ENCODE data around the gene PIP5K1A.

PIP5K1A gene

GRCh38 chr1:151281969-151282882, 83.9 kb downstream of the PIP5K1A start, which contains the start of gene ZNF687:
Gene ZNF687 (plus strand): TSS chr1:151282299. CDS start chr1:151286292, 3,993 bp downstream.
- Histone ChIP-seq H3K27ac (ENCODE audit: low read depth, low read length, severe bottlenecking) (peak within 1 kb of the TSS; percentile 100), H3K4me1 (ENCODE audit: control insufficient read depth, insufficient read depth, low read length, poor library complexity, severe bottlenecking) (peaks cover 8% of the 10 kb centered on the region), H3K9me3 (ENCODE audit: control insufficient read depth, low read length) (no peaks in the 10 kb centered on the region), H3K36me3 (ENCODE audit: control insufficient read depth, insufficient read depth, low read length) (peaks cover 20% of the 10 kb centered on the region), H3K4me3 (ENCODE audit: extremely low read depth, insufficient read depth, low read length, poor library complexity, severe bottlenecking) (peak within 1 kb of the TSS; percentile 86)
- WGBS, 2 experiments (ENCODE audit: insufficient coverage in 2 of 2), result 0% methylated on average over 55 to 62 of the region's 74 CpGs

GRCh38 chr1:151282883-151283725, 84.8 kb downstream of the PIP5K1A start:
- Histone ChIP-seq H3K36me3 (ENCODE audit: control insufficient read depth, insufficient read depth, low read length) (peaks cover 29% of the 10 kb centered on the region), H3K4me1 (ENCODE audit: control insufficient read depth, insufficient read depth, low read length, poor library complexity, severe bottlenecking) (peaks cover 8% of the 10 kb centered on the region), H3K9me3 (ENCODE audit: control insufficient read depth, low read length) (no peaks in the 10 kb centered on the region), H3K4me3 (ENCODE audit: extremely low read depth, insufficient read depth, low read length, poor library complexity, severe bottlenecking) (peak overlapping the region; percentile 86), H3K27ac (ENCODE audit: low read depth, low read length, severe bottlenecking) (peak overlapping the region; percentile 100)
- 11 to 20% methylated on average over 27 to 31 of the region's 44 CpGs for WGBS, 2 experiments (ENCODE audit: insufficient coverage in 2 of 2)

- Histone ChIP-seq H3K27ac (ENCODE audit: low read depth, low read length, severe bottlenecking) (no peak overlapping the region), H3K36me3 (ENCODE audit: control insufficient read depth, insufficient read depth, low read length) (peaks cover 38% of the 10 kb centered on the region), H3K4me3 (ENCODE audit: extremely low read depth, insufficient read depth, low read length, poor library complexity, severe bottlenecking) (peak overlapping the region; percentile 86), H3K9me3 (ENCODE audit: control insufficient read depth, low read length) (no peaks in the 10 kb centered on the region), H3K4me1 (ENCODE audit: control insufficient read depth, insufficient read depth, low read length, poor library complexity, severe bottlenecking) (peaks cover 8% of the 10 kb centered on the region)
- WGBS, 2 experiments (ENCODE audit: insufficient coverage in 2 of 2), result 80% methylated on average over 1 of the region's 2 CpGs
These were observed 85.7 kb downstream of the PIP5K1A start for GRCh38 chr1:151284013-151284577.

- Histone ChIP-seq H3K4me1 (ENCODE audit: control insufficient read depth, insufficient read depth, low read length, poor library complexity, severe bottlenecking) (peaks cover 8% of the 10 kb centered on the region), H3K9me3 (ENCODE audit: control insufficient read depth, low read length) (no peaks in the 10 kb centered on the region), H3K27ac (ENCODE audit: low read depth, low read length, severe bottlenecking) (no peak overlapping the region), H3K4me3 (ENCODE audit: extremely low read depth, insufficient read depth, low read length, poor library complexity, severe bottlenecking) (no peak overlapping the region), H3K36me3 (ENCODE audit: control insufficient read depth, insufficient read depth, low read length) (peaks cover 62% of the 10 kb centered on the region)
- 97% methylated on average over 9 to 10 of the region's 10 CpGs for WGBS, 2 experiments (ENCODE audit: insufficient coverage in 2 of 2)
These were observed 88.4 kb downstream of the PIP5K1A start for GRCh38 chr1:151286619-151287340.

GRCh38 chr1:151287341-151287699, 89.0 kb downstream of the PIP5K1A start:
- WGBS, 2 experiments (ENCODE audit: insufficient coverage in 2 of 2), result 95 to 96% methylated on average over 5 to 7 of the region's 7 CpGs
- no peaks in the 10 kb centered on the region for H3K9me3 ChIP-seq (ENCODE audit: control insufficient read depth, low read length)
- peaks cover 67% of the 10 kb centered on the region for H3K36me3 ChIP-seq (ENCODE audit: control insufficient read depth, insufficient read depth, low read length)
- H3K4me1 ChIP-seq (ENCODE audit: control insufficient read depth, insufficient read depth, low read length, poor library complexity, severe bottlenecking), result peaks cover 8% of the 10 kb centered on the region
- no peak overlapping the region for H3K4me3 ChIP-seq (ENCODE audit: extremely low read depth, insufficient read depth, low read length, poor library complexity, severe bottlenecking)
- no peak overlapping the region for H3K27ac ChIP-seq (ENCODE audit: low read depth, low read length, severe bottlenecking)

- H3K9me3 ChIP-seq (ENCODE audit: control insufficient read depth, low read length), result no peaks in the 10 kb centered on the region
- WGBS, 2 experiments (ENCODE audit: insufficient coverage in 2 of 2), result 94 to 95% methylated on average over 22 of the region's 22 CpGs
- H3K36me3 ChIP-seq (ENCODE audit: control insufficient read depth, insufficient read depth, low read length), result peaks cover 73% of the 10 kb centered on the region
- H3K4me3 ChIP-seq (ENCODE audit: extremely low read depth, insufficient read depth, low read length, poor library complexity, severe bottlenecking), result no peak overlapping the region
- H3K4me1 ChIP-seq (ENCODE audit: control insufficient read depth, insufficient read depth, low read length, poor library complexity, severe bottlenecking), result peaks cover 7% of the 10 kb centered on the region
- no peak overlapping the region for H3K27ac ChIP-seq (ENCODE audit: low read depth, low read length, severe bottlenecking)
These were observed 89.6 kb downstream of the PIP5K1A start for GRCh38 chr1:151287767-151288500.

- Histone ChIP-seq H3K36me3 (ENCODE audit: control insufficient read depth, insufficient read depth, low read length) (peaks cover 79% of the 10 kb centered on the region), H3K4me3 (ENCODE audit: extremely low read depth, insufficient read depth, low read length, poor library complexity, severe bottlenecking) (no peak overlapping the region), H3K9me3 (ENCODE audit: control insufficient read depth, low read length) (no peaks in the 10 kb centered on the region), H3K27ac (ENCODE audit: low read depth, low read length, severe bottlenecking) (no peak overlapping the region), H3K4me1 (ENCODE audit: control insufficient read depth, insufficient read depth, low read length, poor library complexity, severe bottlenecking) (peaks cover 2% of the 10 kb centered on the region)
- WGBS, 2 experiments (ENCODE audit: insufficient coverage in 2 of 2), result 93 to 96% methylated on average over 12 to 14 of the region's 14 CpGs
These were observed 90.2 kb downstream of the PIP5K1A start for GRCh38 chr1:151288502-151288901.

GRCh38 chr1:151289080-151289935, 91.0 kb downstream of the PIP5K1A start:
- WGBS, 2 experiments (ENCODE audit: insufficient coverage in 2 of 2), result 95 to 100% methylated on average over 7 to 12 of the region's 18 CpGs
- H3K36me3 ChIP-seq (ENCODE audit: control insufficient read depth, insufficient read depth, low read length), result peaks cover 87% of the 10 kb centered on the region
- no peaks in the 10 kb centered on the region for H3K9me3 ChIP-seq (ENCODE audit: control insufficient read depth, low read length)
- no peak overlapping the region for H3K27ac ChIP-seq (ENCODE audit: low read depth, low read length, severe bottlenecking)
- no peaks in the 10 kb centered on the region for H3K4me1 ChIP-seq (ENCODE audit: control insufficient read depth, insufficient read depth, low read length, poor library complexity, severe bottlenecking)
- no peak overlapping the region for H3K4me3 ChIP-seq (ENCODE audit: extremely low read depth, insufficient read depth, low read length, poor library complexity, severe bottlenecking)

GRCh38 chr1:151289991-151290708, 91.8 kb downstream of the PIP5K1A start:
- Histone ChIP-seq H3K9me3 (ENCODE audit: control insufficient read depth, low read length) (no peaks in the 10 kb centered on the region), H3K4me3 (ENCODE audit: extremely low read depth, insufficient read depth, low read length, poor library complexity, severe bottlenecking) (no peak overlapping the region), H3K36me3 (ENCODE audit: control insufficient read depth, insufficient read depth, low read length) (peaks cover 91% of the 10 kb centered on the region), H3K4me1 (ENCODE audit: control insufficient read depth, insufficient read depth, low read length, poor library complexity, severe bottlenecking) (no peaks in the 10 kb centered on the region), H3K27ac (ENCODE audit: low read depth, low read length, severe bottlenecking) (no peak overlapping the region)
- 94 to 95% methylated on average over 18 to 20 of the region's 21 CpGs for WGBS, 2 experiments (ENCODE audit: insufficient coverage in 2 of 2)
